Activated B cell treated with CpG ODN at 0.5 μM for 24 hours (primary cell): Measurements from ENCODE around the gene IDH1. TPM values are rescaled to one million over a fixed set of nuclear protein-coding genes. Genes with fewer than 3 reads are reported as not detected.

Source experiments
- ATAC-seq: fragments of 200-7000 bp; cut with Tn5 transposase; one replicate; pipeline ENCODE4 v1.10.0; 2021; ENCODE audit warnings: low read depth, mild to moderate bottlenecking, moderate library complexity
- CTCF ChIA-PET: fragments of 350-600 bp; sonication (Branson Sonifier 250); formaldehyde crosslinking; loops from one replicate; lab custom pipeline; 2021; ENCODE audit warnings: antibody characterized with exemption; lab: Charles Lee
- POLR2A ChIA-PET: fragments of 350-600 bp; sonication (Branson Sonifier 250); formaldehyde crosslinking; loops from one replicate; lab custom pipeline; 2021; ENCODE audit warnings: antibody characterized with exemption; lab: Charles Lee
- DNase-seq: peaks from one replicate; pipeline ENCODE4 v3.0.0; 2022
- H3K27ac Mint-ChIP-seq: one replicate; pipeline ENCODE4 v1.8.0; 2020; ENCODE audit warnings: mixed read lengths
- H3K27me3 Mint-ChIP-seq: one replicate; pipeline ENCODE4 v1.8.0; 2021; ENCODE audit warnings: mixed read lengths
- H3K36me3 Mint-ChIP-seq: one replicate; pipeline ENCODE4 v1.8.0; 2021; ENCODE audit warnings: low read depth, mixed read lengths
- H3K4me1 Mint-ChIP-seq: one replicate; pipeline ENCODE4 v1.8.0; 2021; ENCODE audit warnings: mixed read lengths
- H3K4me3 Mint-ChIP-seq: one replicate; pipeline ENCODE4 v1.8.0; 2020; ENCODE audit warnings: mild to moderate bottlenecking, mixed read lengths
- H3K9me3 Mint-ChIP-seq: one replicate; pipeline ENCODE4 v1.8.0; 2020; ENCODE audit warnings: mixed read lengths
- CTCF ChIP-seq: fragments of 200-600 bp; IDR thresholded peaks from one replicate; pipeline ENCODE4 v1.8.0; 2022; ENCODE audit warnings: antibody characterized with exemption, mild to moderate bottlenecking
- intact Hi-C: fragments of 100-400 bp; cut with micrococcal nuclease; formaldehyde crosslinking; loops from one replicate; pipeline ENCODE4 v1.15.1; 2024
- total RNA-seq: library from RNA; stranded (reverse); gene quantifications from 2 replicates; pipeline ENCODE4 v1.2.3, GENCODE V29; 2022

IDH1 gene
- total RNA-seq, 1 donor from 2014 or later = 46.6 TPM

GRCh38 chr2:208296610-208297009, 41.7 kb upstream of the IDH1 start:
- no peak for ATAC-seq
- no peaks in the 10 kb centered on the region for H3K27me3 Mint-ChIP-seq
- ChIA-PET CTCF (interaction anchor here (0.9 kb wide), 1 partner anchor 42 kb away, joined by 3 read pairs; no protein-coding TSS in a partner anchor), POLR2A (no interaction called here)
- TF ChIP-seq CTCF = no peak
- intact Hi-C loops = no loop called here
- no peak overlapping the region for H3K4me3 Mint-ChIP-seq
- no peaks in the 10 kb centered on the region for H3K9me3 Mint-ChIP-seq
- H3K4me1 Mint-ChIP-seq = peaks cover 60% of the 10 kb centered on the region
- peak overlapping the region; percentile 13 for H3K27ac Mint-ChIP-seq
- no peak for DNase-seq
- peaks cover 78% of the 10 kb centered on the region for H3K36me3 Mint-ChIP-seq

- ChIA-PET POLR2A (interaction anchor here (2.0 kb wide), 1 partner anchor 16 kb away, joined by 14 read pairs; no protein-coding TSS in a partner anchor), CTCF (interaction anchor here (1.0 kb wide), 1 partner anchor 43 kb away, joined by 3 read pairs; no protein-coding TSS in a partner anchor)
- H3K9me3 Mint-ChIP-seq = peaks cover 1% of the 10 kb centered on the region
- intact Hi-C loops = loop anchor here (1.0 kb wide), 1 partner anchor 42 kb away; no protein-coding TSS in a partner anchor
- peaks cover 79% of the 10 kb centered on the region for H3K36me3 Mint-ChIP-seq
- no peaks in the 10 kb centered on the region for H3K27me3 Mint-ChIP-seq
- no peak for DNase-seq
- H3K4me1 Mint-ChIP-seq = peaks cover 65% of the 10 kb centered on the region
- no peak for TF ChIP-seq CTCF
- peak overlapping the region; percentile 55 for H3K4me3 Mint-ChIP-seq
- no peak for ATAC-seq
- H3K27ac Mint-ChIP-seq = peak overlapping the region; percentile 90
Measured at GRCh38 chr2:208295834-208296233, 41.0 kb upstream of the IDH1 start.

GRCh38 chr2:208294482-208295024, 39.7 kb upstream of the IDH1 start:
- ATAC-seq = peak; percentile 85
- H3K4me1 Mint-ChIP-seq = peaks cover 65% of the 10 kb centered on the region
- ChIA-PET CTCF (no interaction called here), POLR2A (interaction anchor here (0.7 to 2.0 kb wide), 7 partner anchors 17 to 29 kb away, joined by 3 to 14 read pairs (median 4); partner anchors contain the start of gene PIKFYVE)
- no peak for TF ChIP-seq CTCF
- H3K9me3 Mint-ChIP-seq = peaks cover 1% of the 10 kb centered on the region
- DNase-seq = no peak
- H3K4me3 Mint-ChIP-seq = peak overlapping the region; percentile 52
- peaks cover 78% of the 10 kb centered on the region for H3K36me3 Mint-ChIP-seq
- no peaks in the 10 kb centered on the region for H3K27me3 Mint-ChIP-seq
- peak overlapping the region; percentile 90 for H3K27ac Mint-ChIP-seq
- intact Hi-C loops = loop anchor here (1.0 kb wide), 3 partner anchors 17 to 40 kb away; partner anchors contain the start of gene PIKFYVE

- intact Hi-C loops = loop anchor here (2.0 kb wide), 1 partner anchor 13 kb away; no protein-coding TSS in a partner anchor
- POLR2A ChIA-PET = no interaction called here
- H3K27ac Mint-ChIP-seq = peak overlapping the region; percentile 64
Measured at GRCh38 chr2:208285853-208286252, 31.0 kb upstream of the IDH1 start.

More at GRCh38 chr2:208285853-208286252, 31.0 kb upstream of the IDH1 start:
- H3K36me3 Mint-ChIP-seq = peaks cover 78% of the 10 kb centered on the region
- no peak for DNase-seq
- CTCF ChIA-PET = interaction anchor here (1.7 kb wide), 1 partner anchor 17 kb away, joined by 6 read pairs; no protein-coding TSS in a partner anchor
- H3K4me3 Mint-ChIP-seq = no peak overlapping the region
- H3K9me3 Mint-ChIP-seq = no peaks in the 10 kb centered on the region
- no peaks in the 10 kb centered on the region for H3K27me3 Mint-ChIP-seq
- no peak for TF ChIP-seq CTCF
- no peak for ATAC-seq
- peaks cover 20% of the 10 kb centered on the region for H3K4me1 Mint-ChIP-seq
